GM12872 (cell line): ENCODE measurements around the gene SIRPD.

ENCODE experiments used
- TF ChIP-seq, protein P1 (sequence below): IDR thresholded peaks from 3 replicates; pipeline ENCODE4 v1.5.1; 2011; ENCODE audit warnings: low read depth, mild to moderate bottlenecking, low read length, moderate library complexity; ENCODE audit not compliant: insufficient read depth

SIRPD gene

DNA sequence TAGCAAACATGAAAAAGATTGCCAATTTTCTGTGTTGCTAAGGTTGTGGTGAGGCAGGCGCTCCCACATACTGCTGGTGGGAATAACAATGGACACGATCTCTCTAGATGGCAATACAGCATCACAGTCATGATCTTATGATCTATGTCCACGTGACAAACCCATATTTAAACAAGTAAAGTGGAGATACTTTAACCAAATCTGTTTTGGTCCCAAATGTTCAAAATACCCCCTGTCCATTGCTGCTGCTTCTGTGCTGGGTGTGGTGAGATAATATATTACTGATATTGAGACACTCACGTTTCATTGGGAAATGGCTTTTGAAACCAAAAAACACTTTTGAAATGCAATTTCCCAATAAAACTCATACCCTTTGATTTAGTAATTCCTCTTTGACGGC is 23.0 kb downstream of the SIRPD start:
- TF ChIP-seq, protein P1, sequence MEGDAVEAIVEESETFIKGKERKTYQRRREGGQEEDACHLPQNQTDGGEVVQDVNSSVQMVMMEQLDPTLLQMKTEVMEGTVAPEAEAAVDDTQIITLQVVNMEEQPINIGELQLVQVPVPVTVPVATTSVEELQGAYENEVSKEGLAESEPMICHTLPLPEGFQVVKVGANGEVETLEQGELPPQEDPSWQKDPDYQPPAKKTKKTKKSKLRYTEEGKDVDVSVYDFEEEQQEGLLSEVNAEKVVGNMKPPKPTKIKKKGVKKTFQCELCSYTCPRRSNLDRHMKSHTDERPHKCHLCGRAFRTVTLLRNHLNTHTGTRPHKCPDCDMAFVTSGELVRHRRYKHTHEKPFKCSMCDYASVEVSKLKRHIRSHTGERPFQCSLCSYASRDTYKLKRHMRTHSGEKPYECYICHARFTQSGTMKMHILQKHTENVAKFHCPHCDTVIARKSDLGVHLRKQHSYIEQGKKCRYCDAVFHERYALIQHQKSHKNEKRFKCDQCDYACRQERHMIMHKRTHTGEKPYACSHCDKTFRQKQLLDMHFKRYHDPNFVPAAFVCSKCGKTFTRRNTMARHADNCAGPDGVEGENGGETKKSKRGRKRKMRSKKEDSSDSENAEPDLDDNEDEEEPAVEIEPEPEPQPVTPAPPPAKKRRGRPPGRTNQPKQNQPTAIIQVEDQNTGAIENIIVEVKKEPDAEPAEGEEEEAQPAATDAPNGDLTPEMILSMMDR = no peak

DNA sequence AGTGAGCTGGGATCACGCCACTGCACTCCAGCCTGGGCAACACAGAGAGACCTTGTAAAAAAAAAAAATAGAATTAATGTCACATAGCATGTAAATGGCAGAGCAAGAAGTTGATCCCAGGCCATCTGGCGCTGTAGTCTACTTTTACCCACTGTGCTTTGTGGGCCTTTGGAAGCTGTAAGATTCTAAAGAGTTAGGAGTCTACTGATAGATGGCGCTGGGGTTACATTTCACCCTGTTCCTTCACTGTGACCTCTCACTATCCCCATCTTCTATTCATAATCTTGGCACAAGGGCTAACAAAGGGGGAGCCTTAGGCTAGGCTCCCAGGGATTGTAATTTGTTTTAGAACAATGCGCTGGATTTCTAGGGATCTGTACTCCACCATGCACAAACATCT is 24.4 kb downstream of the SIRPD start:
- TF ChIP-seq, protein P1 = no peak

DNA sequence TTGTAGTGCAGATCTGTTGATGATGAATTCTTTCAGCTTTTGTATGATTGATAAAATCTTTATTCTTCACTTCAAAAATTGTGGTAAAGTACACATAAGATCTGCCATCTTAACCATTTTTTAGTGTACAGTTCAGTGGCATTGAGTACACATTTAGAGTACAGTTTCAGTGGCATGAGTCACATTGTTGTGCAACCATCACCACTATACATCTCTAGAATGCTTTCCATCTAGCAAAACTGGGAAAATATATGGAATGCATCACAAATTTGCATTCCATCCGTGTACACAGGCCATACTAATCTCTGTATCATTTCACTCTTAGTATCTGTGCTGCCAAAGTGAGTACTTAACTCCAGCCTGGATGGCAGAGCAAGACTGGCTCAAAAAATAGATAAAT is 28.7 kb downstream of the SIRPD start:
- TF ChIP-seq, protein P1 = no peak

DNA sequence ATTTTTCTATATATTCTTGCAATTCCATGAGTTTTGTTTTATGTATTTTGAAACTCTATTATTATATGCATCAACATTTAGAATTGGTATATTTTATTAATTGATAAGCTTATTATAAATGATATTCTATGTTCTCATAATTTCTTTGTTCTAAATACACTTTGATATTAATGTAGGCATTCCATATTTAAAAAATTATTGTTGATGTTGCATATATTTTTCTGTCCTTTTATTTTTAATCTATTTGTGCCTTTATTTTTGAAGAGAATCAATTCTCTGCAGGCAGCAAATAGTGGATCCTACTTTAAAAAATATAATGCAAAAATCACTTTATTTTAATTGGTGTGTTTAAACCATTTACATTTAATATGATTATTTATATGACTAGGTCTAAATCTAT is 29.6 kb downstream of the SIRPD start:
- TF ChIP-seq, protein P1 = no peak

DNA sequence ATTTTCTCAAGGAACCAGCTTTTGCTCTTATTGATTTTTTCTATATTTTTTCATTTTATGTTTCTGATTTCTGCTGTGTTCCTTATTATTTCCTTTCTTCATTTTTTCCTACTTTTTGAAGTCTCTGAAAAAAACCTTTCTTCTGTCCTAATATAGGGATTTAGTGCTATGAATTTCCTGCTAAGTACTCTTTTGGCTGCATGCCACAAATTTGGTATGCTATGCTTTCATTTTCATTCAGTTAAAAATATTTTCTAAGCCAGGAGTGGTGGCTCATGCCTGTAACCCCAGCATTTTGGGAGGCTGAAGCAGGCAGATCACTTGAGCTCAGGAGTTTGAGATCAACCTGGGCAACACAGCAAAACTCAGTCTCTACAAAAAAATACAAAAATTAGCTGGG is 30.6 kb downstream of the SIRPD start:
- TF ChIP-seq, protein P1 = no peak

DNA sequence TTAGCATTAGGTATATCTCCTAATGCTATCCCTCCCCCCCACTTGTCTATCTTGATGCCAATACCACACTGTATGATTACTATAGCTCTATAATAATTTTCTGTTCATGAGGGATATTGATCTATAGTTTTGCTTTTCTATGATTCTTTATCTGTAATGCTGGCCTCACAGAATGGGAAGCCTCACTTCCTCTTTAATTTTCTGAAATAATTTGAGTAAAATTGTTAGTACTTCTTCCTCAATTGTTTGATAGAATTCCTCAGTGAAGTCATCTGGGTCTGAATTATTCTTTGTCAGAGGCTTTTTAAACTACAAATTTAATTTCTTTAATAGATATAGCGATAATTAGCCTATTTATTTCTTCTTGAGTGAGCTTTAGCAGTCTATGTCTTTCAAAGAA is 31.2 kb downstream of the SIRPD start:
- TF ChIP-seq, protein P1 = no peak

DNA sequence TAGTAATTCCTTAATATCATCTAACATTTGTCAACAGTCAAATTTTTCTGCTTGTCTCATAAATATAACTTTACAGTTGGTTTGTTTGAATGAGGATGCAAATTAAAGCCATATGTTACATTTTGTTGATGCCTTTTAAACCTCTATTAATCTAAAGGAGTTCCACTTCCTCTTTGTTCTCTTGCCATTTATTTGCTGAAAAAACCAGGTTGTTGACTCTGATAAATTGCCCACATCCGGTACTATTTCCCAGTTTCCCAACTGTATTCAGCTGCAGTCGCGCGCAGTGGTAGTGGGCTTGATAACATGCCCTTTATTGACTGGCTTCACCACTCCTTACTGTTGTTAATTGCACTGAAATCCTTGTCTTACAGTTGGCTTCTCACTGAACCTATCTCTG is 33.5 kb downstream of the SIRPD start:
- TF ChIP-seq, protein P1 = no peak

DNA sequence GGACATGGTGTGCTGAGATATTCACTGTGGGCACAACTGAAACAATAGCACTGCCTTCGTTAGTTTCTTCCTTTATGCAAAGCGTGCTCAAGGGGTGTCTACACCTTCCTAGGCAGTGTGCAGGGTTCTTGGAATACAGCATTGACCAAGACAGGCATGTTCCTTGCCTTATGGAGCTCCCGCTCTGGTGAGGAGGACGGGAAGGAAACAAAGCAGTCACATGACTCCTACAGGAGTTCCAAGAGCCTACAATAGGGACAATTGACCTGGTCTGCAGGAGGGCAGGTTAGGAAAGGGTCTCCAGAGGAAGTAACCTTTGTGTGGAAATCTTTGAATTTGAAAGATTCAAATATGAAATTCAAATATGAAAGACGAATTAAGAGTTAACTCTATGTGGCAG is 40.5 kb downstream of the SIRPD start:
- TF ChIP-seq, protein P1 = no peak
